Activated B cell treated with CpG ODN at 0.5 μM for 24 hours (primary cell): ENCODE data around the gene LETMD1. TPM values are rescaled to one million over a fixed set of nuclear protein-coding genes. Genes with fewer than 3 reads are reported as not detected.

Experiments used
- ATAC-seq: fragments of 200-7000 bp; cut with Tn5 transposase; one replicate; pipeline ENCODE4 v1.10.0; 2021; ENCODE audit warnings: low read depth, mild to moderate bottlenecking, moderate library complexity
- CTCF ChIA-PET: fragments of 350-600 bp; sonication (Branson Sonifier 250); formaldehyde crosslinking; loops from one replicate; lab custom pipeline; 2021; ENCODE audit warnings: antibody characterized with exemption; lab: Charles Lee
- POLR2A ChIA-PET: fragments of 350-600 bp; sonication (Branson Sonifier 250); formaldehyde crosslinking; loops from one replicate; lab custom pipeline; 2021; ENCODE audit warnings: antibody characterized with exemption; lab: Charles Lee
- DNase-seq: peaks from one replicate; pipeline ENCODE4 v3.0.0; 2022
- H3K27ac Mint-ChIP-seq: one replicate; pipeline ENCODE4 v1.8.0; 2020; ENCODE audit warnings: mixed read lengths
- H3K27me3 Mint-ChIP-seq: one replicate; pipeline ENCODE4 v1.8.0; 2021; ENCODE audit warnings: mixed read lengths
- H3K36me3 Mint-ChIP-seq: one replicate; pipeline ENCODE4 v1.8.0; 2021; ENCODE audit warnings: low read depth, mixed read lengths
- H3K4me1 Mint-ChIP-seq: one replicate; pipeline ENCODE4 v1.8.0; 2021; ENCODE audit warnings: mixed read lengths
- H3K4me3 Mint-ChIP-seq: one replicate; pipeline ENCODE4 v1.8.0; 2020; ENCODE audit warnings: mild to moderate bottlenecking, mixed read lengths
- H3K9me3 Mint-ChIP-seq: one replicate; pipeline ENCODE4 v1.8.0; 2020; ENCODE audit warnings: mixed read lengths
- CTCF ChIP-seq: fragments of 200-600 bp; IDR thresholded peaks from one replicate; pipeline ENCODE4 v1.8.0; 2022; ENCODE audit warnings: antibody characterized with exemption, mild to moderate bottlenecking
- intact Hi-C: fragments of 100-400 bp; cut with micrococcal nuclease; formaldehyde crosslinking; loops from one replicate; pipeline ENCODE4 v1.15.1; 2024
- total RNA-seq: library from RNA; stranded (reverse); gene quantifications from 2 replicates; pipeline ENCODE4 v1.2.3, GENCODE V29; 2022

Gene LETMD1
- total RNA-seq, 1 donor from 2014 or later, result 92.0 TPM

GRCh38 chr12:51062631-51063397, 14.7 kb downstream of the LETMD1 start:
- peaks cover 88% of the 10 kb centered on the region for H3K36me3 Mint-ChIP-seq
- no peak overlapping the region for H3K27ac Mint-ChIP-seq
- no peaks in the 10 kb centered on the region for H3K27me3 Mint-ChIP-seq
- H3K4me1 Mint-ChIP-seq, result no peaks in the 10 kb centered on the region
- ChIA-PET CTCF (no interaction called here), POLR2A (no interaction called here)
- intact Hi-C loops, result no loop called here
- no peak for TF ChIP-seq CTCF
- H3K4me3 Mint-ChIP-seq, result no peak overlapping the region
- no peaks in the 10 kb centered on the region for H3K9me3 Mint-ChIP-seq
- DNase-seq (no peak), ATAC-seq (no peak)

GRCh38 chr12:51065530-51065929, 17.4 kb downstream of the LETMD1 start:
- no peak overlapping the region for H3K27ac Mint-ChIP-seq
- intact Hi-C loops, result no loop called here
- ATAC-seq (no peak), DNase-seq (no peak)
- TF ChIP-seq CTCF, result no peak
- H3K4me3 Mint-ChIP-seq, result no peak overlapping the region
- peaks cover 77% of the 10 kb centered on the region for H3K36me3 Mint-ChIP-seq
- no peaks in the 10 kb centered on the region for H3K27me3 Mint-ChIP-seq
- H3K4me1 Mint-ChIP-seq, result no peaks in the 10 kb centered on the region
- CTCF ChIA-PET, result no interaction called here
- H3K9me3 Mint-ChIP-seq, result no peaks in the 10 kb centered on the region
- POLR2A ChIA-PET, result no interaction called here

GRCh38 chr12:51067229-51067628, 19.1 kb downstream of the LETMD1 start:
- DNase-seq (no peak), ATAC-seq (no peak)
- Mint-ChIP-seq H3K27me3 (no peaks in the 10 kb centered on the region), H3K4me1 (no peaks in the 10 kb centered on the region), H3K27ac (no peak overlapping the region), H3K36me3 (peaks cover 74% of the 10 kb centered on the region), H3K4me3 (no peak overlapping the region), H3K9me3 (no peaks in the 10 kb centered on the region)
- POLR2A ChIA-PET, result interaction anchor here (1.2 kb wide), 1 partner anchor 16 kb away, joined by 4 read pairs; the partner anchor contains the start of gene CSRNP2
- CTCF ChIA-PET, result no interaction called here
- TF ChIP-seq CTCF, result no peak
- intact Hi-C loops, result no loop called here

- ChIA-PET CTCF (no interaction called here), POLR2A (no interaction called here)
- ATAC-seq (no peak), DNase-seq (no peak)
- peaks cover 73% of the 10 kb centered on the region for H3K36me3 Mint-ChIP-seq
- no peak overlapping the region for H3K27ac Mint-ChIP-seq
- H3K27me3 Mint-ChIP-seq, result no peaks in the 10 kb centered on the region
- intact Hi-C loops, result no loop called here
- no peak overlapping the region for H3K4me3 Mint-ChIP-seq
- H3K4me1 Mint-ChIP-seq, result no peaks in the 10 kb centered on the region
- no peaks in the 10 kb centered on the region for H3K9me3 Mint-ChIP-seq
- TF ChIP-seq CTCF, result no peak
These were observed 19.6 kb downstream of the LETMD1 start for GRCh38 chr12:51067771-51068170.

- ChIA-PET CTCF (interaction anchor here (1.1 kb wide), 1 partner anchor 271 kb away, joined by 3 read pairs; no protein-coding TSS in a partner anchor), POLR2A (no interaction called here)
- DNase-seq, result no peak
- Mint-ChIP-seq H3K4me1 (no peaks in the 10 kb centered on the region), H3K27ac (no peak overlapping the region), H3K36me3 (peaks cover 66% of the 10 kb centered on the region), H3K27me3 (no peaks in the 10 kb centered on the region), H3K9me3 (no peaks in the 10 kb centered on the region), H3K4me3 (no peak overlapping the region)
- intact Hi-C loops, result no loop called here
- ATAC-seq, result no peak
- TF ChIP-seq CTCF, result no peak
These were observed 21.9 kb downstream of the LETMD1 start for GRCh38 chr12:51070004-51070403.
